CD8-positive, alpha-beta memory T cell (primary cell): ENCODE measurements around the gene PLA2G4B. TPM values are rescaled to one million over a fixed set of nuclear protein-coding genes. Genes with fewer than 3 reads are reported as not detected.

Experiments used
- CTCF ChIA-PET: fragments of 350-600 bp; sonication (Branson Sonifier 250); formaldehyde crosslinking; loops from one replicate; lab custom pipeline; 2021; ENCODE audit warnings: antibody characterized with exemption; lab: Charles Lee
- POLR2A ChIA-PET: fragments of 350-600 bp; sonication (Branson Sonifier 250); formaldehyde crosslinking; loops from one replicate; lab custom pipeline; 2021; ENCODE audit warnings: antibody characterized with exemption; lab: Charles Lee
- DNase-seq, 5 donors: peaks; one replicate each; pipeline versions ENCODE4 v3.0.0 to v3.0.0-alpha.2; 2020 to 2022; ENCODE audit warnings: mixed read lengths in 1 of 5
- H3K27ac ChIP-seq: one replicate; pipeline ENCODE4 v1.7.0; 2013; ENCODE audit warnings: low read depth, mild to moderate bottlenecking, low read length, moderate library complexity
- H3K27me3 ChIP-seq: 2 replicates; pipeline ENCODE4 v1.7.0; 2013; ENCODE audit warnings: low read length, mild to moderate bottlenecking; ENCODE audit not compliant: insufficient read depth, poor library complexity, severe bottlenecking
- H3K36me3 ChIP-seq: 2 replicates; pipeline ENCODE4 v1.7.0; 2013; ENCODE audit warnings: mild to moderate bottlenecking, low read length, moderate library complexity; ENCODE audit not compliant: insufficient read depth
- H3K4me1 ChIP-seq: 2 replicates; pipeline ENCODE4 v1.7.0; 2013; ENCODE audit warnings: mild to moderate bottlenecking, low read length, moderate library complexity; ENCODE audit not compliant: insufficient read depth
- H3K4me3 ChIP-seq: 2 replicates; pipeline ENCODE4 v1.7.0; 2013; ENCODE audit warnings: mild to moderate bottlenecking, low read length
- H3K9me3 ChIP-seq: 2 replicates; pipeline ENCODE4 v1.7.0; 2013; ENCODE audit warnings: mild to moderate bottlenecking, low read length
- H3K27ac Mint-ChIP-seq, 8 donors: one replicate each; pipeline ENCODE4 v1.8.0; 2020 to 2021; ENCODE audit warnings: mixed read lengths in 8 of 8, mild to moderate bottlenecking in 6 of 8, inconsistent platforms in 3 of 8, moderate library complexity in 3 of 8
- H3K27me3 Mint-ChIP-seq, 2 donors: one replicate each; pipeline ENCODE4 v1.8.0; 2020 to 2021; ENCODE audit warnings: mixed read lengths in 2 of 2, mild to moderate bottlenecking in 1 of 2, moderate library complexity in 1 of 2
- H3K36me3 Mint-ChIP-seq, 3 donors: one replicate each; pipeline ENCODE4 v1.8.0; 2020 to 2021; ENCODE audit warnings: mixed read lengths in 3 of 3, inconsistent platforms in 1 of 3, mild to moderate bottlenecking in 1 of 3
- H3K4me1 Mint-ChIP-seq, 3 donors: one replicate each; pipeline ENCODE4 v1.8.0; 2020 to 2021; ENCODE audit warnings: mixed read lengths in 3 of 3, inconsistent platforms in 1 of 3, mild to moderate bottlenecking in 1 of 3
- H3K4me3 Mint-ChIP-seq, 7 donors: one replicate each; pipeline ENCODE4 v1.8.0; 2020 to 2021; ENCODE audit warnings: mixed read lengths in 7 of 7, mild to moderate bottlenecking in 6 of 7, moderate library complexity in 4 of 7, inconsistent platforms in 2 of 7
- H3K9me3 Mint-ChIP-seq, 5 donors: one replicate each; pipeline ENCODE4 v1.8.0; 2020 to 2022; ENCODE audit warnings: mixed read lengths in 5 of 5, mild to moderate bottlenecking in 3 of 5, moderate library complexity in 2 of 5, inconsistent platforms in 1 of 5
- polyA plus RNA-seq: library from polyadenylated mRNA; unstranded; fragments of 300-500 nt; fragmentation: Illumina TruSeq; gene quantifications from one replicate; pipeline ENCODE4 v1.2.3, GENCODE V29; 2021
- total RNA-seq, 2 experiments: library from RNA; stranded (reverse); gene quantifications; one replicate each; pipeline ENCODE4 v1.2.3, GENCODE V29; 2021

PLA2G4B gene
- total and polyA plus RNA-seq, 3 experiments from 2014 or later: 3.1 to 6.8 (median 5.9) TPM

- H3K27me3 ChIP-seq: no peaks in the 10 kb centered on the region
- ChIA-PET POLR2A (no interaction called here), CTCF (interaction anchor here (0.8 to 1.9 kb wide), 2 partner anchors 45 to 87 kb away, joined by 3 to 10 read pairs; partner anchors contain the start of gene MAPKBP1)
- Mint-ChIP-seq H3K4me3 (no peak overlapping the region), H3K9me3 (no peaks in the 10 kb centered on the region), H3K27me3 (no peaks in the 10 kb centered on the region), H3K27ac (no peak overlapping the region), H3K36me3 (peaks cover 0 to 90% (median 16%) of the 10 kb centered on the region in 3 donors), H3K4me1 (no peaks in the 10 kb centered on the region)
- no peak overlapping the region for H3K27ac ChIP-seq
- DNase-seq: peak in 1 of 5 donors; percentile 22
- no peaks in the 10 kb centered on the region for H3K4me1 ChIP-seq
- H3K9me3 ChIP-seq: no peaks in the 10 kb centered on the region
- H3K36me3 ChIP-seq: peaks cover 9% of the 10 kb centered on the region
- H3K4me3 ChIP-seq: no peak overlapping the region
Observed at GRCh38 chr15:41817781-41818180, 20.9 kb upstream of the PLA2G4B start.

GRCh38 chr15:41819455-41820050, 19.1 kb upstream of the PLA2G4B start:
- peak in 1 of 5 donors; percentile 20 for DNase-seq
- H3K4me1 ChIP-seq: no peaks in the 10 kb centered on the region
- Mint-ChIP-seq H3K27ac (peak overlapping the region in 3 of 8 donors; percentile 19 to 87 (median 40)), H3K9me3 (no peaks in the 10 kb centered on the region), H3K4me1 (no peaks in the 10 kb centered on the region), H3K36me3 (peaks cover 0 to 88% (median 8%) of the 10 kb centered on the region in 3 donors), H3K4me3 (no peak overlapping the region), H3K27me3 (no peaks in the 10 kb centered on the region)
- no peak overlapping the region for H3K27ac ChIP-seq
- H3K27me3 ChIP-seq: no peaks in the 10 kb centered on the region
- POLR2A ChIA-PET: no interaction called here
- H3K4me3 ChIP-seq: no peak overlapping the region
- H3K36me3 ChIP-seq: peaks cover 9% of the 10 kb centered on the region
- CTCF ChIA-PET: interaction anchor here (1.4 kb wide), 1 partner anchor 26 kb away, joined by 3 read pairs; no protein-coding TSS in a partner anchor
- H3K9me3 ChIP-seq: no peaks in the 10 kb centered on the region

- ChIA-PET POLR2A (interaction anchor here (0.9 kb wide), 1 partner anchor 48 kb away, joined by 3 read pairs; no protein-coding TSS in a partner anchor), CTCF (interaction anchor here (1.4 to 1.8 kb wide), 3 partner anchors 9 to 47 kb away, joined by 3 to 7 read pairs (median 4); partner anchors contain the start of gene MAPKBP1)
- peaks cover 0 to 81% (median 4%) of the 10 kb centered on the region in 3 donors for H3K36me3 Mint-ChIP-seq
- peak overlapping the region in 3 of 8 donors; percentile 52 to 92 (median 82) for H3K27ac Mint-ChIP-seq
- Histone ChIP-seq H3K4me3 (no peak overlapping the region), H3K27ac (no peak overlapping the region), H3K9me3 (no peaks in the 10 kb centered on the region), H3K4me1 (no peaks in the 10 kb centered on the region), H3K36me3 (peaks cover 9% of the 10 kb centered on the region), H3K27me3 (no peaks in the 10 kb centered on the region)
- H3K4me3 Mint-ChIP-seq: no peak overlapping the region
- H3K4me1 Mint-ChIP-seq: no peaks in the 10 kb centered on the region
- H3K27me3 Mint-ChIP-seq: no peaks in the 10 kb centered on the region
- H3K9me3 Mint-ChIP-seq: no peaks in the 10 kb centered on the region
- no peak for DNase-seq
Observed at GRCh38 chr15:41820791-41821423, 17.7 kb upstream of the PLA2G4B start.

- H3K4me3 ChIP-seq: no peak overlapping the region
- Mint-ChIP-seq H3K9me3 (no peaks in the 10 kb centered on the region), H3K4me1 (peaks cover 0 to 4% (median 3%) of the 10 kb centered on the region in 3 donors), H3K36me3 (peaks cover 0 to 72% (median 0%) of the 10 kb centered on the region in 3 donors), H3K4me3 (no peak overlapping the region), H3K27ac (peak overlapping the region in 1 of 8 donors; percentile 92), H3K27me3 (no peaks in the 10 kb centered on the region)
- no peaks in the 10 kb centered on the region for H3K9me3 ChIP-seq
- no peak overlapping the region for H3K27ac ChIP-seq
- H3K27me3 ChIP-seq: no peaks in the 10 kb centered on the region
- no peaks in the 10 kb centered on the region for H3K4me1 ChIP-seq
- ChIA-PET CTCF (interaction anchor here (1.4 to 1.8 kb wide), 2 partner anchors 10 to 48 kb away, joined by 4 to 7 read pairs; partner anchors contain the start of gene MAPKBP1), POLR2A (no interaction called here)
- peaks cover 9% of the 10 kb centered on the region for H3K36me3 ChIP-seq
- no peak for DNase-seq
Observed at GRCh38 chr15:41821831-41822230, 16.8 kb upstream of the PLA2G4B start.

GRCh38 chr15:41822471-41822870, 16.2 kb upstream of the PLA2G4B start:
- Mint-ChIP-seq H3K27me3 (no peaks in the 10 kb centered on the region), H3K36me3 (peaks cover 0 to 65% (median 0%) of the 10 kb centered on the region in 3 donors), H3K4me1 (peaks cover 0 to 5% (median 4%) of the 10 kb centered on the region in 3 donors), H3K9me3 (no peaks in the 10 kb centered on the region), H3K4me3 (no peak overlapping the region), H3K27ac (no peak overlapping the region)
- H3K27me3 ChIP-seq: no peaks in the 10 kb centered on the region
- peaks cover 9% of the 10 kb centered on the region for H3K36me3 ChIP-seq
- no peak for DNase-seq
- H3K27ac ChIP-seq: no peak overlapping the region
- H3K9me3 ChIP-seq: no peaks in the 10 kb centered on the region
- H3K4me3 ChIP-seq: no peak overlapping the region
- CTCF ChIA-PET: interaction anchor here (3.0 kb wide), 1 partner anchor 49 kb away, joined by 11 read pairs; the partner anchor contains the start of gene MAPKBP1
- POLR2A ChIA-PET: no interaction called here
- H3K4me1 ChIP-seq: no peaks in the 10 kb centered on the region

- no peak overlapping the region for H3K4me3 Mint-ChIP-seq
- peaks cover 0 to 8% (median 6%) of the 10 kb centered on the region in 3 donors for H3K4me1 Mint-ChIP-seq
- no peaks in the 10 kb centered on the region for H3K27me3 Mint-ChIP-seq
- Histone ChIP-seq H3K27ac (no peak overlapping the region), H3K4me3 (no peak overlapping the region), H3K4me1 (no peaks in the 10 kb centered on the region), H3K27me3 (no peaks in the 10 kb centered on the region), H3K36me3 (peaks cover 9% of the 10 kb centered on the region), H3K9me3 (no peaks in the 10 kb centered on the region)
- DNase-seq: no peak
- peaks cover 0 to 64% (median 0%) of the 10 kb centered on the region in 3 donors for H3K36me3 Mint-ChIP-seq
- ChIA-PET POLR2A (no interaction called here), CTCF (interaction anchor here (0.8 to 3.0 kb wide), 3 partner anchors 11 to 82 kb away, joined by 4 to 11 read pairs (median 9); partner anchors contain the start of gene MAPKBP1)
- no peaks in the 10 kb centered on the region for H3K9me3 Mint-ChIP-seq
- H3K27ac Mint-ChIP-seq: no peak overlapping the region
Observed at GRCh38 chr15:41822957-41823356, 15.7 kb upstream of the PLA2G4B start.

- CTCF ChIA-PET: interaction anchor here (0.8 to 3.0 kb wide), 3 partner anchors 12 to 81 kb away, joined by 4 to 11 read pairs (median 9); partner anchors contain the start of gene MAPKBP1
- H3K36me3 ChIP-seq: peaks cover 3% of the 10 kb centered on the region
Observed at GRCh38 chr15:41823502-41823901, 15.1 kb upstream of the PLA2G4B start.

More at GRCh38 chr15:41823502-41823901, 15.1 kb upstream of the PLA2G4B start:
- no peaks in the 10 kb centered on the region for H3K9me3 ChIP-seq
- H3K4me3 ChIP-seq: no peak overlapping the region
- DNase-seq: no peak
- no peak overlapping the region for H3K27ac ChIP-seq
- no peaks in the 10 kb centered on the region for H3K9me3 Mint-ChIP-seq
- H3K36me3 Mint-ChIP-seq: peaks cover 0 to 61% (median 0%) of the 10 kb centered on the region in 3 donors
- POLR2A ChIA-PET: no interaction called here
- no peak overlapping the region for H3K4me3 Mint-ChIP-seq
- H3K4me1 ChIP-seq: peaks cover under 1% of the 10 kb centered on the region
- no peak overlapping the region for H3K27ac Mint-ChIP-seq
- no peaks in the 10 kb centered on the region for H3K27me3 Mint-ChIP-seq
- H3K27me3 ChIP-seq: no peaks in the 10 kb centered on the region
- peaks cover 3 to 9% (median 7%) of the 10 kb centered on the region in 3 donors for H3K4me1 Mint-ChIP-seq
